ENCODE results near the gene FOXO3.

Gene FOXO3

GRCh38 chr6:108685970-108686369 is 125.3 kb downstream of the FOXO3 start:
- no peak for DNase-seq (ENCODE audit: low read depth)

GRCh38 chr6:108686896-108687295 is 126.2 kb downstream of the FOXO3 start:
- DNase-seq (ENCODE audit: low read depth) = no peak

GRCh38 chr6:108687921-108688320 is 127.2 kb downstream of the FOXO3 start:
- DNase-seq (ENCODE audit: low read depth) = no peak

GRCh38 chr6:108689272-108690161 is 128.8 kb downstream of the FOXO3 start:
- no peak for DNase-seq (ENCODE audit: low read depth)

- no peak for DNase-seq (ENCODE audit: low read depth)
These were observed 129.8 kb downstream of the FOXO3 start for GRCh38 chr6:108690326-108691049.

GRCh38 chr6:108693430-108694154 is 132.9 kb downstream of the FOXO3 start:
- no peak for DNase-seq (ENCODE audit: low read depth)

- no peak for DNase-seq (ENCODE audit: low read depth)
These were observed 134.1 kb downstream of the FOXO3 start for GRCh38 chr6:108694816-108695215.

- no peak for DNase-seq (ENCODE audit: low read depth)
These were observed 136.9 kb downstream of the FOXO3 start for GRCh38 chr6:108697561-108698161.

GRCh38 chr6:108698593-108699289 is 138.0 kb downstream of the FOXO3 start:
- DNase-seq (ENCODE audit: low read depth) = no peak

GRCh38 chr6:108699290-108700041 is 138.7 kb downstream of the FOXO3 start:
- no peak for DNase-seq (ENCODE audit: low read depth)

- no peak for DNase-seq (ENCODE audit: low read depth)
These were observed 141.6 kb downstream of the FOXO3 start for GRCh38 chr6:108702106-108702851.

GRCh38 chr6:108706649-108707048 is 145.9 kb downstream of the FOXO3 start:
- no peak for DNase-seq (ENCODE audit: low read depth)

GRCh38 chr6:108707328-108707976 is 146.7 kb downstream of the FOXO3 start:
- no peak for DNase-seq (ENCODE audit: low read depth)

GRCh38 chr6:108710030-108710429 is 149.3 kb downstream of the FOXO3 start:
- no peak for DNase-seq (ENCODE audit: low read depth)

GRCh38 chr6:108710551-108710950 is 149.8 kb downstream of the FOXO3 start:
- no peak for DNase-seq (ENCODE audit: low read depth)

GRCh38 chr6:108711071-108711470 is 150.4 kb downstream of the FOXO3 start:
- DNase-seq (ENCODE audit: low read depth) = no peak

- no peak for DNase-seq (ENCODE audit: low read depth)
These were observed 151.1 kb downstream of the FOXO3 start for GRCh38 chr6:108711826-108712225.

- DNase-seq (ENCODE audit: low read depth) = no peak
These were observed 152.2 kb downstream of the FOXO3 start for GRCh38 chr6:108712946-108713345.

GRCh38 chr6:108714101-108714765 is 153.5 kb downstream of the FOXO3 start:
- DNase-seq (ENCODE audit: low read depth) = no peak

Data from activated T-helper 9 cell treated with anti-CD3 and anti-CD28 coated beads, Interleukin-2, amount 50 U/mL, for 16 hours (primary cell).